HG03159 (cell line): ENCODE data around the gene MGAT5.
"Not testable (repeated sequence)": the region's sequence is repeated elsewhere in the genome, so short reads cannot be mapped to it uniquely, and the experiment has no call there.

Experiments used
- ATAC-seq: cut with Tn5 transposase; IDR thresholded peaks from one replicate; pipeline ENCODE4 v1.9.1; 2021; ENCODE audit warnings: mild to moderate bottlenecking, moderate library complexity; ENCODE audit not compliant: unreplicated experiment

Gene MGAT5

GRCh38 chr2:134276381-134277172, 22.7 kb downstream of the MGAT5 start:
- ATAC-seq, result no peak

- ATAC-seq, result no peak
Measured at GRCh38 chr2:134277223-134277622, 23.4 kb downstream of the MGAT5 start.

GRCh38 chr2:134278553-134278952, 24.7 kb downstream of the MGAT5 start:
- ATAC-seq, result no peak

- ATAC-seq, result no peak
Measured at GRCh38 chr2:134279417-134279816, 25.5 kb downstream of the MGAT5 start.

- no peak for ATAC-seq
Measured at GRCh38 chr2:134280231-134280630, 26.4 kb downstream of the MGAT5 start.

- ATAC-seq, result no peak
Measured at GRCh38 chr2:134280726-134281125, 26.9 kb downstream of the MGAT5 start.

GRCh38 chr2:134281815-134282419, 28.0 kb downstream of the MGAT5 start:
- ATAC-seq, result no peak

GRCh38 chr2:134282629-134283400, 28.9 kb downstream of the MGAT5 start:
- ATAC-seq, result peak; percentile 85

GRCh38 chr2:134283661-134284060, 29.8 kb downstream of the MGAT5 start:
- ATAC-seq, result no peak

- ATAC-seq, result no peak
Measured at GRCh38 chr2:134284119-134284670, 30.3 kb downstream of the MGAT5 start.

GRCh38 chr2:134287323-134287722, 33.5 kb downstream of the MGAT5 start:
- peak; percentile 49 for ATAC-seq

GRCh38 chr2:134288814-134289213, 34.9 kb downstream of the MGAT5 start:
- no peak for ATAC-seq

GRCh38 chr2:134289225-134289624, 35.4 kb downstream of the MGAT5 start:
- ATAC-seq, result no peak

GRCh38 chr2:134290358-134290757, 36.5 kb downstream of the MGAT5 start:
- no peak for ATAC-seq

GRCh38 chr2:134292514-134292913, 38.6 kb downstream of the MGAT5 start:
- no peak for ATAC-seq

- ATAC-seq, result no peak
Measured at GRCh38 chr2:134293719-134294537, 40.1 kb downstream of the MGAT5 start.

GRCh38 chr2:134294598-134294997, 40.7 kb downstream of the MGAT5 start:
- ATAC-seq, result not testable (repeated sequence)

GRCh38 chr2:134295441-134295840, 41.6 kb downstream of the MGAT5 start:
- no peak for ATAC-seq

GRCh38 chr2:134296301-134296700, 42.4 kb downstream of the MGAT5 start:
- ATAC-seq, result no peak

- no peak for ATAC-seq
Measured at GRCh38 chr2:134299334-134299733, 45.5 kb downstream of the MGAT5 start.

GRCh38 chr2:134300585-134300984, 46.7 kb downstream of the MGAT5 start:
- ATAC-seq, result no peak
